Stimulated activated CD4-positive, alpha-beta T cell treated with anti-CD3 and anti-CD28 coated beads, Interleukin-2, amount 100 ng/mL, for 48 hours (primary cell): Measurements from ENCODE around the gene WDR49.

ENCODE experiments used
- DNase-seq, 2 donors: peaks; one replicate each; pipeline ENCODE4 v3.0.0-alpha.2; 2020

WDR49 gene

DNA sequence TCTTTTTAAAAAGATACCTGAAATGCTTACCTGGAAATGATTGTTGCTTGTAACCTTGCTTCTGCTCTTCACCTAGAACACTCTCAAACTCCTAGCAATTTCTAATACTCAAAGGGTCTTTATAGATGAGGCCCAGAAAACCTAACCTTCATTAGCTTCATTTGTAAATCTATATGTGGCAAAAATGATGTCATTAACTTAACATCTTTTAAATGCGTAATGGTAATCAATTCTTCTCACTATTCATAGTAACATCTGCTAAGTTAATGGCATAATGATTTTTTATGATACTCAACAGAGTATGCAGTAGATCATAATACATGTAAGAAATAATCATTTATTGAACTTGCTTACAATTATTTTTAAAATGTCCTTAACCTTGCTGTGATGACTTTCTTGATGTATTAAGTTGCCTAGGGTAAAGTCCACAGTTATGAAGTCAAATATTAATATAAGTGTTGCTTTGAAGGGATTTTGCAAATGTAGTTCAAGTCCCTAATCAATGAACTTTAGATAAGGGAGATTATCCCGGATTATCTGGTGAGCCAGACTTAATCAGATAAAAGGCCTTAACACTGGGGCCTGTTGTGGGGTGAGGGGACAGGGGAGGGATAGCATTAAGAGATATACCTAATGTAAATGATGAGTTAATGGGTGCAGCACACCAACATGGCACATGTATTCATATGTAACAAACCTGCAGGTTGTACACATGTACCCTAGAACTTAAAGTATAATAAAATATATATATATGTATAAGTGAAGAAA lies 169.8 kb downstream of the WDR49 start:
- no peak for DNase-seq

DNA sequence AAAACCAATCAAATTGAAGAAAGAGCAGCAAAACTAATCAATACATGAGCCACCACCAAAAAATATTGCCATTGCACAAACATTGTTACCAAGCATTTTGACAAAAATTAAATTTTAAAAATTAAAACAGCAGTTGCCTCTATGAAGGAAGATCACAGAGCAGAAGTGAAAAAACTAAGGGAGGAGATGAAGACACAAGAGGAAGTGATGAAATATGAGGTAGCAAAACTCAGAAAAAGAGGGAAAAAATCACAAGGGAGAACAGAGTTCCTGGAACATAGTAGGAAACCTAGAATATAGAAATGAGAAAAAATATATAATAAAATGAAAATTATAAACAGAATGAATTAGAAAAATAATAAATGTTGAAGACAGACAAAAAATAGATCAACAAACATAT lies 172.6 kb downstream of the WDR49 start:
- DNase-seq = no peak

GRCh38 chr3:167480748-167481147 lies 173.0 kb downstream of the WDR49 start:
- DNase-seq = no peak

DNA sequence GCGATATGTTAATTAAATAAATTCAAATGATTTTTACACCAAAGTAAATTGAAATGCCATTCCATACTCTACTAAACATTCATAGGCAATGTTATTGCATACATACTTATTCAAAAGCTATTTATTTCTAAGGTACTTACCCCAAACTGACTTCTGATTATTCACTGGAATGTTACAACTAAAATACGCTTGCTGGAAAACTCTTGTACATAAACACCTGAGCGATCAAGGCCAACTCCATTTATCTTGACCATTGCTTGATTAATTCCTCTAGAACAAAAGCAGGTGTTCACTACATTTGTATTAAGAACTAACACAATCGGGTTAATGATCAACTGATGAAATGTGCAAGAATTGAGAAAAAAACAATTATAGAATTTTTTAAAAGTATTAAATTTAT lies 179.9 kb downstream of the WDR49 start, which contains the start of gene SERPINI2:
SERPINI2 (minus strand) TSS at position 180 of the 400 bp plus-strand sequence. CDS start 2,208 bp downstream, outside the sequence.
- DNase-seq = no peak

DNA sequence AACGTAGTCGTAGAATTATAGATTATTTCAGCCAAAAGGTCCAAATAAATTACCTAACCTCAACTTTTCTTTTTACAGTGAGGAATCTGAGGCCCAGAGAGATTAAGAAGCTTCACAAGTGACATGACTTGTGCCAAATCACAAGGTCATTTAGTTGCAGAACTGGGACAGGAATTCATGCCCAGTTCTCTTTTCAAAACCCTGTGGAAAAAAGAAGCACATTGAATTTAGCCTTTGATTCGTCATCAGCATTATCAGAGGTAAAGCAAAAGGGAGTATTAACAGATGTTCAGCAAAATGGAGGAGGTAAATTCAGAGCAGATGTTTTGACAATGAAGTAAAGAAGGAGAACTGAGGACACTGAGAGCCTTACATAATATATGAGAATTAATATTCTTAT lies 184.4 kb downstream of the WDR49 start:
- no peak for DNase-seq

- DNase-seq = no peak
These were observed 185.7 kb downstream of the WDR49 start for GRCh38 chr3:167467848-167468611.

- DNase-seq = no peak
These were observed 186.8 kb downstream of the WDR49 start for GRCh38 chr3:167466966-167467365.

DNA sequence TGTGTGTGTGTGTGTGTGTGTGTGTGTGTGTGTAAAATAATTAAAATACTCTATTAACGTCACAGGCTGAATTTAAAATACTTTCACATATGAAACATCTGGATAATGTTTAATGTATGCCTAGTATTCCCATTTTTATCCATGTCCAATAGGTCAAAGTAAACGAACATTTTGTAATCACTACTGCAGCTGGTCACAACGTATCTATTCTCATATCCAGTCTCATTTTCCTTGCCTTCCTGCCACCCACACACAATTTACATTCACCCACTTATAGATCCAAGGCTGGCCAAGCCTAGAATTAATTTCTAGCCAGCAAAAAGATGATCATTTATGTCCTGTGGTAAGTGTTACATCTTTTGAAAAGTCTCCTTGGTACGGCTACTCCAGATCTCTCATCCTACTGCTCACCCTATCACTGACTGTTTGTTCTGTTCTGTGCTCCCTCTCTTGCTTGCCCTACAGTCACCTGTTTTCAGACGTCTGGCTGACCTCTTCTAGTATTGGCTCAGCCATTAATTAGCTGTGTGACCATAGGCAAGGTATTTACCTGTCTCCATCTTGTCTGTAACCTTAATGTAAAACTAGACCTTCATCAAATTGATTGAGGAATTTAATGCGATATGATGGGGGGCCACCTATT lies 197.5 kb downstream of the WDR49 start:
- DNase-seq = no peak

DNA sequence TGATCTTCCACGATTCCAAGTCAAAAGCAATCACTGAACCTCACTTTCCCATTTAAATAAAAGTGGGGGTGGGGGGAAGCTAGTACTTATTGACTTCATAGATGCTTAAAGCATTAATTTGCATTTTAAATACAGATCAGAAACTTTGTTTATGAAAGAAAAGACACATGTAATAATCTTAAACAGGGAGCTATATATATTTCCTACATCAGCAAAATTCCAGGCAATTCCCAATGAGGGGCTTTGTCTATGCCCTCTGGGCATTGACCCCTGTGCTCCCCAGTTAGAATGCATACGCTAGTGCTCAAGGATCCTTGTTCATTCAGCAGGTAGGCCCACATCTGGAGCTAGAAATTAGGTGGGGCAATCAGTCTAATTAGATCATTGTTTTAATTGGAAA lies 199.9 kb downstream of the WDR49 start:
- no peak for DNase-seq

GRCh38 chr3:167451282-167451681 lies 202.5 kb downstream of the WDR49 start:
- DNase-seq = no peak

GRCh38 chr3:167450675-167451074 lies 203.1 kb downstream of the WDR49 start:
- no peak for DNase-seq

DNA sequence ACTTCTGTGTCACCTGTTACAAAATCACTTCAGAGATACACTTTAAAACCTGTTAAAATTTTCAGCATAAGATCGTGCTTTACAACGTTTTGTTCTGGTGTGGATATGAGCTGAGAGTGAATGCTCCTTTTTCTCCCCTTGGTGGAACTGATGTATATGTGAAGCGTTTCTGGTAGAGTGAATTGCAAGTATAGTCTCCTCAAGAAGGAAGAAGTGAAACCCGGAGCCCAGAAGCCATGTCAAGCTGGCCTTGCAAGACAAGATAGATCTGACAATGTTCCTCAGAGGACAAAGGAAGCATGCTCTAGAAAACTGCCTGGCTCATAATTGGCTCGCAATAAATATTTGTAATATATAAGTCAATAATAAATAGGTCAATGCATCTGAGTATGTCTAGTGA lies 203.5 kb downstream of the WDR49 start:
- DNase-seq = no peak

DNA sequence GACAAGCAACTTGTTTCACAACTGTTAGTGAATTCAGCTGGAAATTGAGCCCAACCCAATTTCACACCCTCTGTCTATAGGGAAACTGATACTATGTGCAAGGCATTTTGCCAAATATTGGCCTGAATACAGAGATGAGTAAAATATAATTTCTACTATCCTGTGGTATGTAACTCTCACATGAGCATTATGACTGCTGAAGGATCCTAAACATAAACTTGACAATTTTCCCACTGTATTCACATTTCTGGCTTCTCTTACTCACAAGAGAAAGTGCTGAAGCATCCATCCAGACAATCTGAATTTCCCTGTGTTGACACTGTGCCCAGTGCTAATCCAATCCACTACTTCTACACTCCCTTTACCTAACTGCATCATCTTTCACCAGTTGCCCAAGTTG lies 208.3 kb downstream of the WDR49 start:
- no peak for DNase-seq

DNA sequence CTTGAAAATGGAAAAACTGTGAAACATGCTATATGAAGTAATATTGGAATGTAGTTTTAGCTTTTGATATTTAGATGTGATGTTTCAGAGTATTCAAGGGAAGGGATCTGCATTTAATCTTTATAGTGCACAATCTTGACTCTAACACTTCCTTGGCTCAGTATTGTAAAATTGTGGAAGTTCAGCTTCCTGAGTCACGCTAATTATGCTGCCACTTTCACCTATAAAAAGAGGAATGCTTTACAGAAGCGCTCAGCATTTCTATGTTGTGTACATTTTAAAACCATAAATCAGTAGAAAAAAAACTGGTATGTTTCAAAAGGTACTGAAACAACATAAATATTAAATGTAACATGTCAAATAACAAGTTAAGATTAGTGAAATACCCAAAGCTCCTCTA lies 212.5 kb downstream of the WDR49 start:
- DNase-seq = no peak

DNA sequence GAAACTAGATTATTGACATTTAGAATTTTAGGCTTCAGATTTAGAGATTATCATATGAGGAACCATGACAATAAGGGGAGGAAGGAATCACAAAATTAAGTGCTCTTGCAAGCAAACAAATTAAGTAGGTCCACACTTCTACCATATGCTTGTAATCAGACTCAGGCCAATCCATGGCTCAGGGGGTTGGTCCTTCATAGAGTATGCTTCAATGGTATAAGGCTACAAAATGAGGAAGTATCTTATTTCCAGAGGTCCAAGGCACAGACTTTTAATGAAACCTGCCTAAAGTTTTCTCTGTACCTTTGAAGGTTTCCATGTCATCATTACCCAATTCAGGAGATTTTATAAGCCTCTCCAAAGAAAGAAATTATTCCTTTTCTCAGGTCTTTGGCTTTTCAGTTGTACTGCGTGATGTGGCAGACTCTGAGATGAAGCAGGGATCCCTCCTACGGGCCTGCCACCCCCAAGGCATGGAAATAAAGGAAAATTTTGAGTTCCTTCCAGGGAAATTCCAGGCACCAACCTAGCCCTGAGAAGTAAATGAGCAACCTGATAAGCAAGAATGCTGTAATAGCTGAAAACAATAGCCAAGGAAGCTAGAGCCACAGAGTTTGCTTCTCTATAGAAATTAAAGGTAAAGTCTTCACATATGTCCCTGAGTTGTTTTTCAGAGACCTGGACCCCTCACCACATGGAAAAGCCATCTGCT lies 216.2 kb downstream of the WDR49 start:
- no peak for DNase-seq
